NCI-H2196 (cell line): ENCODE measurements around the gene ENDOD1.

Experiments used
- DNase-seq: peaks from one replicate; lab custom pipeline; 2025; ENCODE audit not compliant: unreplicated experiment; lab: John Stamatoyannopoulos, UW

ENDOD1 gene

DNA sequence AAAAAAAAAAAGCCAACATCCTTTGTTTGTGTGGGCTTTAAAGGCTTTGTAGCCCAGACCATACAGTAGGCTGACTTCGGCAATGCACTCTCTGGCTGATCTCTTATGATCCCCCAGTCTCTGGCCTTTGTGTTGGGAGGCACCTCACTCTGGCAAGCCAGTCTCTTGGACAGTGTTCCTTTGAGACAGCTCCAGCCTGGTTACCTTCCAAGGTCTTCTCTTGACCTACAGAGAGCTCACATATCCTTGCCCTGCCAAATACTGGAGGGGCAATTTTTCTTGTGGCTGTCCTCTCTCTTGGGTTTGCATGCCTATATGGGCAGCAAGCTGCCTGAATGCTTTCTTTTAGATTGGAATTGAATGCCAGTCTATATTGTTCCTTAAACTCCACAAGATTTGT is 71.6 kb downstream of the ENDOD1 start:
- no peak for DNase-seq

DNA sequence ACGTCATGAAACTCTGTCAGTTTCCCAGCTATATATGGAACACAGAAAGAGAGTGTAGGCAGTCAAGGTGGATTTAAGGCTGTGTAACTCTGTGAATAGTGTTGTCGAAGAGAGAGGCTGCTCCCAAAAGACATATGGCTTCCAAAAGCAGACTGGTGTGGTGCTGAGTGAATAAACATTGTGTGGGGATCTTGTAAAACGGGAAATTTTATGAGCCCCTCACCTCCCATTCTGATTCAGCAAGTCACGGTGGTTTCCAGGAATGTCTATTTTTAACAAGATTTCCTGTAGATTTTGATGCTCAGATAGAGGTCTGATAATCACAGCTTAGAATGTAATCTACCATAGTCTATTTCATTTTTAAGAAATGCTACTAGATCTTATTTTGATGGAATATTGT is 73.5 kb downstream of the ENDOD1 start:
- no peak for DNase-seq

DNA sequence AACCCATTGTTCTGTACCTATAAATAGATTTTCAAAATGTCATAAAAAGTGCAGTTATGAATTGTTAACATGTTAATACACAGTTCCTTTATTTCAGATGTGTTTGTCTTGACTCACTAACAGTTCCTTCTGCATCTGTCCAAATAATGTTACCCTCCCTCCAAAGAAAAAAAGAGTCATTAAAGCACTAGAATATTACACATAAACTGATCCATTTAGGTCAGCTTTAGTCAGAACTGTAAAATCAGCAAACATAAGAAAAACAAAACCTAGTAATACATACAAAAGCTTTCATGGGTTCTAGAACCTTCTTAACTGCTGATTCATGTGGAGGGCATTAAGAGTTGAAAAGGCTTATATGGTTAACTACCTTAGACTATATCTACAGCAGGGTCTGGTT is 76.0 kb downstream of the ENDOD1 start:
- no peak for DNase-seq

DNA sequence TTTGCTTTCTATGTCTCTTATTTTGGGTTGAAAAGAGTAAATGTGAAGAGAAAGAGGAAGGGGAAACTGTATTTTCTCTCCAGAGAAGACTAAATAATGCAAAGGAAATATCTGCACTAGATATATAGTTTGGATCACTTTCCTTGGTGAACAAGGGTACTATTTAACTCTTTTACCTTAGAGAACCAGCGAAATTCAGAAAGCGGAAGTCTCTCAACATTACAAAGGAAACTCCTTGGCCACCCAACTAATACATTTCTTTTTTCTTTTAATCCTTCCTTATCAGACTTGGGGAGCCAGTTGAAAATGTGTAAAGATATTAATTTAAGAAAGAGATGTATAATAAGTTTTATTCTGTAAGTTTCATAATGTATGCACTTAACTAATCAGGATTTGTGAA is 77.1 kb downstream of the ENDOD1 start:
- no peak for DNase-seq

DNA sequence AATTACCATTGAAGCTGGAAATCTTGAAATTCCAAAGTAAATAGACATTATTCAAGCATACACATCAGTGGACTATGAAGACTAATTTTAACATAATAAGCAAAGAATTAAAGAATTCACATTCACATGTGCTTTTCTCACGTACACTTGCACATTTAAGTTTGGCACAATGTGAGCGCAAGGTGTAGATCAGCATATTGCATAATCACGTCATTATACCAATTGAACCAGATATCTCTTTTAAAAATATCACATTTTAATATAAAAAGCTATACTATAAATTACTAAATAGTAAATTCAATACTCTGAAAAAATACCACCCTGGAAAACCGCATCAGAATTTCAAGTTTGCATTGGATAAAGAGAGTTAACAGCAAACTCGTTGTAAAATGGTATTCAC is 80.6 kb downstream of the ENDOD1 start:
- no peak for DNase-seq

GRCh38 chr11:95175818-95176380 is 86.3 kb downstream of the ENDOD1 start:
- no peak for DNase-seq
